ENCODE data around the gene GPBP1L1. TPM values are rescaled to one million over a fixed set of nuclear protein-coding genes. Genes with fewer than 3 reads are reported as not detected.
"Not testable (repeated sequence)": the region's sequence is repeated elsewhere in the genome, so short reads cannot be mapped to it uniquely, and the experiment has no call there.

Gene GPBP1L1
- total RNA-seq, 1 experiment from 2014 or later: 51.1 TPM

DNA sequence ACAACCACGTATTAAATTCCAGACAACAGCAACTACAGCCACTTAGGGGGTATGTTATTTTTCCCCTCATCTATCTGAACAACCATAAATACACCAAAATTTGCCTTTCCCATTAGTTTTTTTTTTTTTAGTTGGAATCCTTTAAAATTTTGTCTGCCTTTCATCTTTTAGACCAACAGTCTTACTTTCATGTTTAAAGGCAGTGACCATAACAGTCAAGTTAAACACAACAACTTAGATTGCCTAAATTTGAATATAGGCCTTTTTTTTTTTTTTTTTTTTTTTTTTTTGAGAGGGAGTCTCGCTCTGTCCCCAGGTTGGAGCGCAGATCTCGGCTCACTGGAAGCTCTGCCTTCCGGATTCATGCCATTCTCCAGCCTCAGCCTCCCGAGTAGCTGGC lies 3.4 kb downstream of the GPBP1L1 start:
- DNase-seq (ENCODE audit: low spot score): no peak

DNA sequence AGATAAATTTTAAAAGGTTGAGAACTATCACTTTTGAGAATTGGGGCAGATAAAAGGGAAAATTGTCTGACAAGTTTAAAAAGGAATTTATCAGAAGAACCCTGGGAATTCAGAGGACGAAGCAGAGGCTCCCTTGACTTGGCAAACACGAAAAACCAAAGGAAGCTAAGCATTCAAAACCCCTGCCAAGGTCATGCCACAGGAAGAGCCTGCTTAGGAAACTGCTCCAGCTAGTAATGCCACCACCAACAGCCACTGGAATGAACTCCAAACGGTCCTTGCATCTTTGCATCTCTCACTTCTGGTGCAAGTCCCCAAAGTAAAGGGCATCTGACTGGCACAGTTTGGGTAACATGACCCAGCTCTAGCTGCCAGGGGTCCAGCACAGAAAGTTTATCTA lies 7.2 kb downstream of the GPBP1L1 start:
- no peak for DNase-seq (ENCODE audit: low spot score)

DNA sequence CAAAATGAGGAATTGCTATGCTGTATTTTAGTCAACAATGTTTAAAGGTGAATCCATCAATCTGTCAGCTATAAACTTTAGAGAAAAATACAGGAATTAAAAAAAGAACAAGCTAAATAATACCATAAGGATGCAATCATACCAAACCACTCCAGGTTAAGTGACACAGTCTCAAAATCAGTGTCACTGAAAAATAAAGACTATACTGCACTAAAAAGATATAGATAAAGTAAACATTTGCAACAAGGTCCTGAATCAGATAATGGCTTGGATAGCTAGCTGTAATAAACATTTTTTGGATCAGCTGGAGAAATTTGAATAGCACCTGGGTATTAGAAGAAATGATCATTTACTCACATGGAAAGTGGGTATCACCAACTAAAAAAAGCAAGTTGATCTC lies 7.8 kb downstream of the GPBP1L1 start:
- no peak for DNase-seq (ENCODE audit: low spot score)

GRCh38 chr1:45677751-45678245 lies 8.5 kb downstream of the GPBP1L1 start:
- no peak for DNase-seq (ENCODE audit: low spot score)

DNA sequence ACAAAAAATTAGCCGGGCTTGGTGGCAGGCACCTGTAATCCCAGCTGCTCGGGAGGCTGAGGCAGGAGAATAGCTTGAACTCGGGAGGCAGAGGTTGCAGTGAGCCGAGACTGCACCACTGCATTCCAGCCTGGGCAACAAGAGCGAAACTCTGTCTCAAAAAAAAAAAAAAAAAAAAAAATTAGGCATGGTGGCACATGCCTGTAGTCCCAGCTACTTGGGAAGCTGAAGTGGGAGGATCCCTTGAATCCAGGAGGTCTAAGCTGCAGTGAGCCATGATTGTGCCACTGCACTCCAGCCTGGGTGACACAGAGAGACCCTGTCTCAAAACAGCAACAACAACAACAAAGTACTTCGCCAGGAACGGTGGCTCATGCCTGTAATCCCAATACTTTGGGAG lies 9.8 kb downstream of the GPBP1L1 start:
- DNase-seq (ENCODE audit: low spot score): not testable (repeated sequence)

DNA sequence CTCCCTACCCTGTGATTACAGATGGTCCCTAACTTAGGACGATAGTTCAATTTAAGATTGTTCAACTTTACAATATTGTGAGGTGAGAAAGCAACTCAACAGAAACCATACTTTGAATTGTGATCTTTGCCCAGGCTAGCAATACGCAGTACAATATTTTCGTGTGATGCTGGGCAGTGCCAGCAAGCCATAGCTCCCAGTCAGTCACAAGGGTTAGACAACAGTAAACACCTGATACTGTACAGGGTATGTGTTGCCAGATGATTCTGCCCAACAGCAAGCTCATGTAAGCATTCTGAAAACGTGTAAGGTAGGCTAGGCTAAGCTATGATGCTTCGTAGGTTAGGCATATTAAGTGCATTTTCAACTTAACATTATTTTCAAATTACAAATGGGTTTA lies 11.9 kb downstream of the GPBP1L1 start:
- DNase-seq (ENCODE audit: low spot score): no peak

- DNase-seq (ENCODE audit: low spot score): no peak
Observed at GRCh38 chr1:45673956-45674355, 12.4 kb downstream of the GPBP1L1 start.

- no peak for DNase-seq (ENCODE audit: low spot score)
Observed at GRCh38 chr1:45669859-45670655, 16.3 kb downstream of the GPBP1L1 start.

GRCh38 chr1:45669379-45669778 lies 17.0 kb downstream of the GPBP1L1 start:
- no peak for DNase-seq (ENCODE audit: low spot score)

GRCh38 chr1:45668526-45668925 lies 17.8 kb downstream of the GPBP1L1 start:
- DNase-seq (ENCODE audit: low spot score): no peak

GRCh38 chr1:45667321-45668111 lies 18.8 kb downstream of the GPBP1L1 start:
- no peak for DNase-seq (ENCODE audit: low spot score)

DNA sequence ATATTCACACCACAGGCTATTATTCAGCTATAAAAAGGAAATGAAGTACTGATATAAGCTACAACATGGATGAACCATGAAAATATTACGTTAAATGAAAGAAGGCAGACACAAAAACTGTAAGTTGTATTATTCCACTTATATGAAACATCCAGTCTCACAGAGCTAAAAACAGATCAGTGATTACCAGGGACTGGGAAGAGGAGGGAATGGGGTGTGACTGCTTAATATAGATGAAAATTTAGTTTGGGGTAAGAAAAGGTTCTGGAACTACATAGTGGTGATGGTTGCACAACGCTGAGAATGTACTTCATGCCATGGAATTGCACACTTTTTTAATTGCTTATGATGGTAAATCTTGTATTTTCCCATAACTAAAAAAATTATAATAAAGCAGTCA lies 19.5 kb downstream of the GPBP1L1 start:
- no peak for DNase-seq (ENCODE audit: low spot score)

DNA sequence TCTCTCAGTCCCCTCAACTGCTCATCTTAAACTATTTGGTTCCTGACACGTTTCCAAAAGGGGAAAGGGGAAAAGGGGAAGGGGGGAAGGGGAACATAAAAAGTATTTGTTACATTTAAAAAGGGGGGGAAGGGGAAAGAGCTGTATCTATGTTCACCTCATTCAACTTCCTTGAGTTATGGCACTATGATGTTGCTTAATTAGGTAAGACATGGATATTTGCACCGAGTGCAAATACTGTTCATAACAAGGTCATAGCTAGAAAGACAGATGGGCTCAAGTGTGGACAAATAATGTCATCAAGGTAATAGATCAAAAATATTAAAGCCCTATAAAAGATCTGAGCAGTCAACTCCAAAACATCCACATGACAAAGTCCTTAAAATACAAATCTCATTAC lies 26.0 kb downstream of the GPBP1L1 start:
- no peak for DNase-seq (ENCODE audit: low spot score)

- DNase-seq (ENCODE audit: low spot score): no peak
Observed at GRCh38 chr1:45659222-45659621, 27.1 kb downstream of the GPBP1L1 start.

- DNase-seq (ENCODE audit: low spot score): no peak
Observed at GRCh38 chr1:45658171-45658570, 28.2 kb downstream of the GPBP1L1 start.

GRCh38 chr1:45656573-45657226 lies 29.6 kb downstream of the GPBP1L1 start:
- no peak for DNase-seq (ENCODE audit: low spot score)

GRCh38 chr1:45654540-45655280 lies 31.6 kb downstream of the GPBP1L1 start:
- no peak for DNase-seq (ENCODE audit: low spot score)

- DNase-seq (ENCODE audit: low spot score): no peak
Observed at GRCh38 chr1:45647248-45648021, 38.9 kb downstream of the GPBP1L1 start.

GRCh38 chr1:45644661-45645060 lies 41.7 kb downstream of the GPBP1L1 start:
- DNase-seq (ENCODE audit: low spot score): no peak

- DNase-seq (ENCODE audit: low spot score): peak; percentile 80
Observed at GRCh38 chr1:45643978-45644377, 42.4 kb downstream of the GPBP1L1 start.

- DNase-seq (ENCODE audit: low spot score): no peak
Observed at GRCh38 chr1:45643321-45643720, 43.0 kb downstream of the GPBP1L1 start.
